Esophagus squamous epithelium (tissue), 5 donors: ENCODE results near the gene FBXL7. TPM values are rescaled to one million over a fixed set of nuclear protein-coding genes. Genes with fewer than 3 reads are reported as not detected.

ENCODE experiments used
- DNase-seq: peaks from one replicate; lab custom pipeline; 2025; lab: John Stamatoyannopoulos, UW
- H3K27ac ChIP-seq, 4 donors: fragments of 200-600 bp; sonication (generic); one replicate each; pipeline ENCODE4 v1.5.1; 2016 to 2019; ENCODE audit warnings: mild to moderate bottlenecking in 1 of 4
- H3K27me3 ChIP-seq, 4 donors: fragments of 200-600 bp; sonication (generic); 1 replicate in 3 of 4; 2 replicates in 1 of 4; pipeline versions ENCODE4 v1.5.1 to v1.6.0; 2017 to 2021; ENCODE audit warnings: antibody characterized with exemption in 1 of 4
- H3K36me3 ChIP-seq, 3 donors: fragments of 200-600 bp; sonication (generic); one replicate each; pipeline ENCODE4 v1.5.1; 2016 to 2019
- H3K4me1 ChIP-seq, 3 donors: fragments of 200-600 bp; sonication (generic); one replicate each; pipeline ENCODE4 v1.5.1; 2017 to 2019
- H3K4me3 ChIP-seq, 4 donors: fragments of 200-600 bp; sonication (generic); 1 replicate in 3 of 4; 2 replicates in 1 of 4; pipeline ENCODE4 v1.5.1; 2016 to 2019; ENCODE audit warnings: mild to moderate bottlenecking in 2 of 4, moderate library complexity in 1 of 4
- H3K9me3 ChIP-seq, 3 donors: fragments of 200-600 bp; sonication (generic); one replicate each; pipeline ENCODE4 v1.5.1; 2016 to 2019
- POLR2A ChIP-seq, 4 donors: fragments of 450-650 bp; IDR thresholded peaks; one replicate each; pipeline ENCODE4 v1.6.1; 2017; ENCODE audit warnings: antibody characterized with exemption in 4 of 4, mild to moderate bottlenecking in 4 of 4, moderate library complexity in 3 of 4
- WGBS, 2 donors: methylation state at CpG; one replicate each; pipeline ENCODE4 v1.1.5; 2018; 5-methylcytosine and 5-hydroxymethylcytosine counted together
- intact Hi-C: fragments of 100-400 bp; cut with DNase I; formaldehyde crosslinking; loops from one replicate; pipeline ENCODE4 v1.15.0; 2022
- total RNA-seq, 4 donors: library from RNA; depleted of rRNA; stranded (reverse); fragments of >200 nt; gene quantifications; one replicate each; pipeline ENCODE4 v1.1.0, GENCODE V29; 2016
- TF ChIP-seq, protein P1 (sequence below), 6 experiments: fragments of 450-650 bp in 4 of 6; fragments of 200-600 bp in 2 of 6; sonication (generic) in 2 of 6; IDR thresholded peaks; one replicate each; pipeline ENCODE4 v1.5.1; 2016 to 2019; ENCODE audit warnings: antibody characterized with exemption in 6 of 6, mild to moderate bottlenecking in 4 of 6, moderate library complexity in 4 of 6
- donor health status: DM: yes; HTN: yes; CAD: no.

The FBXL7 gene
- total RNA-seq, 4 donors from 2014 or later = 0.68 to 15.1 (median 2.8) TPM

DNA sequence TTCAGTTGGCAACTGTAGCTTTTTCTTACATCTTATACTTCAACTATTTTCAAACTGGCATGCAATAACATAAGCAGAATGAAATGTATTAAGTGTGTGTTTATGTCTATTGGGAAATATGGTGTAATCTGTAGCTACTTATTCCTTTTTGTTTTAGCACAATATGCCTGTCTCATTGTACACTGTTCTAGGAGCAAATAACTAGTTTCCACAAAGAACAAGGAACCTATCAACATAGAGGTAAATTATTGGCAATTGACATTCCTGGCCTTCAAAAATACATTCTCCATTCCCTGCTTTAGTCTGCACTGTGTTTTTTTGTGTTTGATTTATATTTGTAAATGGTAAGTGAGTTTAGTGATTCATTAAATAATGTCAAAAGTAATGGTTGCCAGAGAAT is 75.7 kb downstream of the FBXL7 start:
- Histone ChIP-seq H3K4me1 (peaks cover 0 to 15% (median 0%) of the 10 kb centered on the region in 3 donors), H3K36me3 (no peaks in the 10 kb centered on the region), H3K4me3 (no peak overlapping the region), H3K9me3 (no peaks in the 10 kb centered on the region), H3K27me3 (no peaks in the 10 kb centered on the region), H3K27ac (no peak overlapping the region)
- DNase-seq = no peak
- TF ChIP-seq, protein P1, sequence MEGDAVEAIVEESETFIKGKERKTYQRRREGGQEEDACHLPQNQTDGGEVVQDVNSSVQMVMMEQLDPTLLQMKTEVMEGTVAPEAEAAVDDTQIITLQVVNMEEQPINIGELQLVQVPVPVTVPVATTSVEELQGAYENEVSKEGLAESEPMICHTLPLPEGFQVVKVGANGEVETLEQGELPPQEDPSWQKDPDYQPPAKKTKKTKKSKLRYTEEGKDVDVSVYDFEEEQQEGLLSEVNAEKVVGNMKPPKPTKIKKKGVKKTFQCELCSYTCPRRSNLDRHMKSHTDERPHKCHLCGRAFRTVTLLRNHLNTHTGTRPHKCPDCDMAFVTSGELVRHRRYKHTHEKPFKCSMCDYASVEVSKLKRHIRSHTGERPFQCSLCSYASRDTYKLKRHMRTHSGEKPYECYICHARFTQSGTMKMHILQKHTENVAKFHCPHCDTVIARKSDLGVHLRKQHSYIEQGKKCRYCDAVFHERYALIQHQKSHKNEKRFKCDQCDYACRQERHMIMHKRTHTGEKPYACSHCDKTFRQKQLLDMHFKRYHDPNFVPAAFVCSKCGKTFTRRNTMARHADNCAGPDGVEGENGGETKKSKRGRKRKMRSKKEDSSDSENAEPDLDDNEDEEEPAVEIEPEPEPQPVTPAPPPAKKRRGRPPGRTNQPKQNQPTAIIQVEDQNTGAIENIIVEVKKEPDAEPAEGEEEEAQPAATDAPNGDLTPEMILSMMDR (IDR thresholded peaks at IDR 0.05) = no peak
- no peak for TF ChIP-seq POLR2A (IDR thresholded peaks at IDR 0.05)
- intact Hi-C loops = no loop called here

DNA sequence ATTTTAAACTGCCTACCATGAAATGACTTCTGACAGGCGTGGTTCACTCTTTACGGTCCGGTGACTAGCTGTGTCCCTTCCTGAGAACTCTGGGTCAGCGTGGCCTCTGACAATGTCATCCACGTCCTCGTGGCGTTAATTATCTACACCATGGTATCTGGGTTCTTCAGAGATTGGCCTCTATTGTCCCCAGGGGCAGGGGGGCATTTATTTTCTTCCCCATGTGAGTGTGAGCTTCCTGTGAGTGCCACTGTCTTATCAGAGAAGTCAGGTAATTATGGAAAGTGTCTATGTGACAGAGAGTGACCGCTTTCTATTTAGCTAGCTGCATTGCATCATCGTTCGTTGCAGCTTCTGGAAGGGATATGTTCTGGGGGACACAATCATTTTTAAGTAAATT is 77.2 kb downstream of the FBXL7 start:
- no peaks in the 10 kb centered on the region for H3K36me3 ChIP-seq
- DNase-seq = no peak
- TF ChIP-seq, protein P1 (IDR thresholded peaks at IDR 0.05) = no peak
- no peak for TF ChIP-seq POLR2A (IDR thresholded peaks at IDR 0.05)
- H3K4me1 ChIP-seq = peaks cover 0 to 15% (median 0%) of the 10 kb centered on the region in 3 donors
- H3K9me3 ChIP-seq = no peaks in the 10 kb centered on the region
- no peak overlapping the region for H3K27ac ChIP-seq
- no peaks in the 10 kb centered on the region for H3K27me3 ChIP-seq
- 80 to 85% methylated on average over 10 of the region's 10 CpGs for WGBS, 2 donors
- intact Hi-C loops = no loop called here
- H3K4me3 ChIP-seq = no peak overlapping the region

DNA sequence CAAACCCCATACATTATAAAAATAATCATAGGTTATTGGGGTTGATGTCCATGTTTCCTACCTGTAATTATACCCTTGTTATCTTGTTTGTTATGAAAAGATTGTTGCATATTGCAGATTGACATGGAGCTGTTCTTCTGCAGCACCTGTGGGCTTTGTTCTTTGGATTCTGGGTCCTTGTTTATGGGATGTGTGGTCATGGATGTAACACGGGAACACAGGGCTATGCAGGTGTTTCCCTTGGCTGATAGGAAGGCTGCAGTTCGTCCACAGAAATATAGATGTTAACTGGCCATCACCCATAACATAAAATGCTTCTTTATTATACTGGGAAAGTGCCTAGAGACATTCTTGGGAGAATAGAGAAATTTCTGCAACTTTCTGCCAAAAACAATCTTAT is 77.9 kb downstream of the FBXL7 start:
- WGBS, 2 donors = 74 to 77% methylated on average over 2 of the region's 2 CpGs
- no peak for DNase-seq
- intact Hi-C loops = no loop called here
- TF ChIP-seq, protein P1 (IDR thresholded peaks at IDR 0.05) = no peak
- no peak for TF ChIP-seq POLR2A (IDR thresholded peaks at IDR 0.05)
- H3K36me3 ChIP-seq = no peaks in the 10 kb centered on the region
- H3K27ac ChIP-seq = no peak overlapping the region
- H3K27me3 ChIP-seq = no peaks in the 10 kb centered on the region
- H3K4me3 ChIP-seq = no peak overlapping the region
- peaks cover 0 to 15% (median 0%) of the 10 kb centered on the region in 3 donors for H3K4me1 ChIP-seq
- H3K9me3 ChIP-seq = no peaks in the 10 kb centered on the region

DNA sequence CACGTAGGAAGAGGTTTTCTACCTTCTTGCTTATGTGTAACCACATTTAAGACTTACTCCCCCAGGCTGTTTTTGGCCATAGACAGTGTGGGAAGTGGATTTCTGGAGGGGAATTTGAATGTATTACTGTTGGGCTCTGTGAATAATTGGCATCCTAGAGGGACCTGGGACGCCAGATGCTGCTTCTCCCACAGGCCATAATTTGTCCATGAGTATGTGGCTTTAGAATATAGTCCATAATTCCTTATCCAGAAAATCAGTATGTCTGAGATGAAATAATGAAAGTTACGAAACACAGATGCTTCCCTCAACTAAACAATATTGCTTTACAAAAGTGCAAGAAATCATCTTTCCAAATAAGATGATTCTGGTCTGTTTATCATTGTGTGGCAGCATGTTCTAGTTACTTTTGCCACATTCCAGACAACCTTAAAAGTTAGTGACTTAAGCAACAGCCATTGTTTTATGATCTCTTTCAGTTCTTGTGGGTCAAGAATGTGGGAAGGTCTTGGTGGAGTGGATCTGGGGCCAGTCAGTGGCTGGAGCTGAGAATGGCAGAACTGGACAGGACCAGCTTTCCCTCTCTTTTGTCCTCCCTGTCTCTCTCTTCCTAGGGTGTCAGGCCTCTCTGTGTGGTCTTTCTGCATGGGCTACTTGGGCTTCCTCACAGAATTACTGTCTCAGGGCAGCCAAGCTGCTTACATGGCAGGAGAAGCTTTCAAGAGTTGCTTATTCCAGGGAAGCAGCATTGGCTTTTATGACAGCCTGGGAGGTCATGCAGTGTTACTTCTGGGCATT is 79.4 kb downstream of the FBXL7 start:
- TF ChIP-seq, protein P1 (IDR thresholded peaks at IDR 0.05) = no peak
- no peak for TF ChIP-seq POLR2A (IDR thresholded peaks at IDR 0.05)
- Histone ChIP-seq H3K4me3 (no peak overlapping the region), H3K27ac (peak overlapping the region in 1 of 4 donors; percentile 23), H3K36me3 (no peaks in the 10 kb centered on the region), H3K9me3 (peaks cover 0 to 9% (median under 1%) of the 10 kb centered on the region in 3 donors), H3K27me3 (no peaks in the 10 kb centered on the region), H3K4me1 (peaks cover 0 to 9% (median 0%) of the 10 kb centered on the region in 3 donors)
- intact Hi-C loops = no loop called here
- DNase-seq = no peak
- 77 to 79% methylated on average over 3 of the region's 3 CpGs for WGBS, 2 donors

DNA sequence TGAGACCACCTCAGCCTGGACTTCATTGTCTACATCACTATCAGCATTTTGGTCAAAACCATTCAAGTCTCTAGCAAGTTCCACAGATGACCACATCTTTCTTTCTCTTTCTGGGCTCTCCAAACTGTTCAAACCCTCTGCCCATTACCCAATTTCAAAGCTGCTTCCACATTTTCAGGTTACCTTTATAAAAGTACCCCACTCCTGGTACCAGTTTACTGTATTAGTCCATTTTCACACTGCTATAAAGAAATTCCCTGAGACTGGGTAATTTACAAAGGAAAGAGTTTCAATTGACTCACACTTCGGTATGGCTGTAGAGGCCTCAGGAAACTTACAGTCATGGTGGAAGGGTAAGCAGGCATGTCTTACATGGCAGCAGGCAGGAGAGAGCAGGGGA is 84.5 kb downstream of the FBXL7 start:
- Histone ChIP-seq H3K9me3 (peaks cover 0 to 9% (median 6%) of the 10 kb centered on the region in 3 donors), H3K4me1 (peaks cover 0 to 7% (median 0%) of the 10 kb centered on the region in 3 donors), H3K4me3 (no peak overlapping the region), H3K27me3 (no peaks in the 10 kb centered on the region), H3K36me3 (no peaks in the 10 kb centered on the region), H3K27ac (no peak overlapping the region)
- intact Hi-C loops = no loop called here
- DNase-seq = no peak
- TF ChIP-seq, protein P1 (IDR thresholded peaks at IDR 0.05) = no peak
- no peak for TF ChIP-seq POLR2A (IDR thresholded peaks at IDR 0.05)
- 73 to 82% methylated on average over 1 of the region's 1 CpG for WGBS, 2 donors
